Activated naive CD4-positive, alpha-beta T cell treated with anti-CD3 and anti-CD28 coated beads, Interleukin-2, amount 10 ng/mL, durations not matched to agents 7 days and 5 days (primary cell): ENCODE results near the gene PRIMPOL.

ENCODE experiments used
- CTCF ChIA-PET: fragments of 350-600 bp; sonication (Branson Sonifier 250); formaldehyde crosslinking; loops from one replicate; lab custom pipeline; 2021; ENCODE audit warnings: antibody characterized with exemption; lab: Charles Lee
- DNase-seq: peaks from one replicate; pipeline ENCODE4 v3.0.0-alpha.2; 2020
- H3K27ac Mint-ChIP-seq: one replicate; pipeline ENCODE4 v1.8.0; 2021; ENCODE audit warnings: mild to moderate bottlenecking, moderate library complexity, mixed read lengths
- H3K27me3 Mint-ChIP-seq: one replicate; pipeline ENCODE4 v1.8.0; 2021; ENCODE audit warnings: mild to moderate bottlenecking, mixed read lengths
- H3K36me3 Mint-ChIP-seq: one replicate; pipeline ENCODE4 v1.8.0; 2021; ENCODE audit warnings: mixed read lengths
- H3K4me1 Mint-ChIP-seq: one replicate; pipeline ENCODE4 v1.8.0; 2021; ENCODE audit warnings: mixed read lengths
- H3K4me3 Mint-ChIP-seq: one replicate; pipeline ENCODE4 v1.8.0; 2021; ENCODE audit warnings: mild to moderate bottlenecking, moderate library complexity, mixed read lengths
- H3K9me3 Mint-ChIP-seq: one replicate; pipeline ENCODE4 v1.8.0; 2021; ENCODE audit warnings: mixed read lengths

The PRIMPOL gene

GRCh38 chr4:184668096-184668495, 18.6 kb downstream of the PRIMPOL start:
- Mint-ChIP-seq H3K36me3 (peaks cover 43% of the 10 kb centered on the region), H3K4me1 (peaks cover 35% of the 10 kb centered on the region), H3K9me3 (no peaks in the 10 kb centered on the region), H3K27me3 (no peaks in the 10 kb centered on the region), H3K27ac (peak overlapping the region; percentile 85), H3K4me3 (no peak overlapping the region)
- DNase-seq, result no peak
- CTCF ChIA-PET, result interaction anchor here (0.9 to 1.5 kb wide), 2 partner anchors 11 to 16 kb away, joined by 3 to 4 read pairs; no protein-coding TSS in a partner anchor

GRCh38 chr4:184668511-184669114, 19.1 kb downstream of the PRIMPOL start:
- no peaks in the 10 kb centered on the region for H3K9me3 Mint-ChIP-seq

GRCh38 chr4:184669251-184669650, 19.7 kb downstream of the PRIMPOL start:
- no peak for DNase-seq
- CTCF ChIA-PET, result interaction anchor here (1.5 kb wide), 1 partner anchor 9 kb away, joined by 4 read pairs; no protein-coding TSS in a partner anchor

More at GRCh38 chr4:184668511-184669114, 19.1 kb downstream of the PRIMPOL start:
- Mint-ChIP-seq H3K36me3 (peaks cover 44% of the 10 kb centered on the region), H3K4me3 (no peak overlapping the region), H3K27ac (peak overlapping the region; percentile 85), H3K4me1 (peaks cover 35% of the 10 kb centered on the region), H3K27me3 (no peaks in the 10 kb centered on the region)
- DNase-seq, result no peak
- CTCF ChIA-PET, result interaction anchor here (0.9 to 1.5 kb wide), 2 partner anchors 10 to 15 kb away, joined by 3 to 4 read pairs; no protein-coding TSS in a partner anchor

GRCh38 chr4:184671101-184671500, 21.6 kb downstream of the PRIMPOL start:
- Mint-ChIP-seq H3K27ac (no peak overlapping the region), H3K36me3 (peaks cover 44% of the 10 kb centered on the region), H3K4me1 (peaks cover 35% of the 10 kb centered on the region), H3K9me3 (no peaks in the 10 kb centered on the region), H3K27me3 (no peaks in the 10 kb centered on the region), H3K4me3 (no peak overlapping the region)
- DNase-seq, result no peak
- CTCF ChIA-PET, result no interaction called here

More at GRCh38 chr4:184669251-184669650, 19.7 kb downstream of the PRIMPOL start:
- peaks cover 35% of the 10 kb centered on the region for H3K4me1 Mint-ChIP-seq
- peak overlapping the region; percentile 80 for H3K27ac Mint-ChIP-seq
- H3K9me3 Mint-ChIP-seq, result no peaks in the 10 kb centered on the region
- no peak overlapping the region for H3K4me3 Mint-ChIP-seq
- H3K27me3 Mint-ChIP-seq, result no peaks in the 10 kb centered on the region
- peaks cover 48% of the 10 kb centered on the region for H3K36me3 Mint-ChIP-seq

- H3K4me3 Mint-ChIP-seq, result no peak overlapping the region
These were observed 23.2 kb downstream of the PRIMPOL start for GRCh38 chr4:184672741-184673140.

GRCh38 chr4:184674011-184674410, 24.5 kb downstream of the PRIMPOL start:
- CTCF ChIA-PET, result no interaction called here
- Mint-ChIP-seq H3K27ac (no peak overlapping the region), H3K9me3 (no peaks in the 10 kb centered on the region), H3K4me3 (no peak overlapping the region), H3K27me3 (no peaks in the 10 kb centered on the region), H3K36me3 (peaks cover 26% of the 10 kb centered on the region), H3K4me1 (peaks cover 12% of the 10 kb centered on the region)
- no peak for DNase-seq

More at GRCh38 chr4:184672741-184673140, 23.2 kb downstream of the PRIMPOL start:
- CTCF ChIA-PET, result interaction anchor here (0.9 kb wide), 1 partner anchor 13 kb away, joined by 4 read pairs; no protein-coding TSS in a partner anchor
- H3K36me3 Mint-ChIP-seq, result peaks cover 37% of the 10 kb centered on the region
- peaks cover 25% of the 10 kb centered on the region for H3K4me1 Mint-ChIP-seq
- H3K27me3 Mint-ChIP-seq, result no peaks in the 10 kb centered on the region
- no peak for DNase-seq
- no peaks in the 10 kb centered on the region for H3K9me3 Mint-ChIP-seq
- H3K27ac Mint-ChIP-seq, result no peak overlapping the region

- Mint-ChIP-seq H3K9me3 (no peaks in the 10 kb centered on the region), H3K27ac (no peak overlapping the region), H3K27me3 (no peaks in the 10 kb centered on the region), H3K4me1 (peaks cover 2% of the 10 kb centered on the region), H3K36me3 (peaks cover 22% of the 10 kb centered on the region), H3K4me3 (no peak overlapping the region)
- DNase-seq, result no peak
- CTCF ChIA-PET, result interaction anchor here (0.5 kb wide), 2 partner anchors 49 to 58 kb away, joined by 3 read pairs; no protein-coding TSS in a partner anchor
These were observed 25.5 kb downstream of the PRIMPOL start for GRCh38 chr4:184675018-184675417.

- Mint-ChIP-seq H3K9me3 (no peaks in the 10 kb centered on the region), H3K4me1 (no peaks in the 10 kb centered on the region), H3K27ac (no peak overlapping the region), H3K36me3 (peaks cover 22% of the 10 kb centered on the region), H3K27me3 (no peaks in the 10 kb centered on the region), H3K4me3 (no peak overlapping the region)
- DNase-seq, result no peak
- CTCF ChIA-PET, result interaction anchor here (0.6 kb wide), 1 partner anchor 140 kb away, joined by 3 read pairs; no protein-coding TSS in a partner anchor
These were observed 26.4 kb downstream of the PRIMPOL start for GRCh38 chr4:184675821-184676492.

- CTCF ChIA-PET, result no interaction called here
- H3K4me1 Mint-ChIP-seq, result peaks cover 12% of the 10 kb centered on the region
- peaks cover 5% of the 10 kb centered on the region for H3K36me3 Mint-ChIP-seq
- H3K27ac Mint-ChIP-seq, result no peak overlapping the region
- DNase-seq, result no peak
- no peaks in the 10 kb centered on the region for H3K27me3 Mint-ChIP-seq
- no peak overlapping the region for H3K4me3 Mint-ChIP-seq
- H3K9me3 Mint-ChIP-seq, result no peaks in the 10 kb centered on the region
These were observed 31.2 kb downstream of the PRIMPOL start for GRCh38 chr4:184680698-184681097.

- CTCF ChIA-PET, result no interaction called here
These were observed 32.4 kb downstream of the PRIMPOL start for GRCh38 chr4:184681916-184682315.

GRCh38 chr4:184684491-184685189, 35.1 kb downstream of the PRIMPOL start:
- Mint-ChIP-seq H3K36me3 (peaks cover 4% of the 10 kb centered on the region), H3K4me3 (no peak overlapping the region), H3K27ac (peak overlapping the region; percentile 0), H3K9me3 (no peaks in the 10 kb centered on the region), H3K4me1 (peaks cover 18% of the 10 kb centered on the region), H3K27me3 (no peaks in the 10 kb centered on the region)
- DNase-seq, result no peak
- CTCF ChIA-PET, result interaction anchor here (1.0 to 1.6 kb wide), 2 partner anchors 12 to 240 kb away, joined by 3 to 4 read pairs; no protein-coding TSS in a partner anchor

More at GRCh38 chr4:184681916-184682315, 32.4 kb downstream of the PRIMPOL start:
- H3K4me1 Mint-ChIP-seq, result peaks cover 12% of the 10 kb centered on the region
- H3K27me3 Mint-ChIP-seq, result no peaks in the 10 kb centered on the region
- H3K36me3 Mint-ChIP-seq, result peaks cover 5% of the 10 kb centered on the region
- H3K9me3 Mint-ChIP-seq, result no peaks in the 10 kb centered on the region
- no peak for DNase-seq
- H3K27ac Mint-ChIP-seq, result no peak overlapping the region
- H3K4me3 Mint-ChIP-seq, result no peak overlapping the region

GRCh38 chr4:184688005-184688404, 38.5 kb downstream of the PRIMPOL start:
- no peak for DNase-seq
- Mint-ChIP-seq H3K36me3 (peaks cover 22% of the 10 kb centered on the region), H3K4me1 (peaks cover 21% of the 10 kb centered on the region), H3K27ac (no peak overlapping the region), H3K4me3 (no peak overlapping the region), H3K27me3 (no peaks in the 10 kb centered on the region), H3K9me3 (no peaks in the 10 kb centered on the region)
- CTCF ChIA-PET, result interaction anchor here (0.9 kb wide), 1 partner anchor 23 kb away, joined by 4 read pairs; no protein-coding TSS in a partner anchor

- Mint-ChIP-seq H3K9me3 (no peaks in the 10 kb centered on the region), H3K27ac (no peak overlapping the region), H3K4me1 (peaks cover 21% of the 10 kb centered on the region), H3K36me3 (peaks cover 25% of the 10 kb centered on the region), H3K4me3 (no peak overlapping the region), H3K27me3 (no peaks in the 10 kb centered on the region)
- no peak for DNase-seq
- CTCF ChIA-PET, result interaction anchor here (0.9 kb wide), 1 partner anchor 23 kb away, joined by 4 read pairs; no protein-coding TSS in a partner anchor
These were observed 38.9 kb downstream of the PRIMPOL start for GRCh38 chr4:184688447-184688846.

- CTCF ChIA-PET, result no interaction called here
- Mint-ChIP-seq H3K36me3 (peaks cover 31% of the 10 kb centered on the region), H3K27ac (no peak overlapping the region), H3K9me3 (no peaks in the 10 kb centered on the region), H3K4me1 (peaks cover 18% of the 10 kb centered on the region), H3K4me3 (no peak overlapping the region), H3K27me3 (no peaks in the 10 kb centered on the region)
- DNase-seq, result no peak
These were observed 40.1 kb downstream of the PRIMPOL start for GRCh38 chr4:184689681-184690080.
